HG02938 (cell line): ENCODE measurements around the gene PPP1R16B.
"Not testable (repeated sequence)": the region's sequence is repeated elsewhere in the genome, so short reads cannot be mapped to it uniquely, and the experiment has no call there.

Experiments
- ATAC-seq: cut with Tn5 transposase; IDR thresholded peaks from one replicate; pipeline ENCODE4 v1.9.1; 2021; ENCODE audit warnings: mild to moderate bottlenecking, moderate library complexity; ENCODE audit not compliant: unreplicated experiment

PPP1R16B gene

GRCh38 chr20:38843346-38843745 lies 37.8 kb downstream of the PPP1R16B start:
- no peak for ATAC-seq

GRCh38 chr20:38844963-38845362 lies 39.5 kb downstream of the PPP1R16B start:
- no peak for ATAC-seq

DNA sequence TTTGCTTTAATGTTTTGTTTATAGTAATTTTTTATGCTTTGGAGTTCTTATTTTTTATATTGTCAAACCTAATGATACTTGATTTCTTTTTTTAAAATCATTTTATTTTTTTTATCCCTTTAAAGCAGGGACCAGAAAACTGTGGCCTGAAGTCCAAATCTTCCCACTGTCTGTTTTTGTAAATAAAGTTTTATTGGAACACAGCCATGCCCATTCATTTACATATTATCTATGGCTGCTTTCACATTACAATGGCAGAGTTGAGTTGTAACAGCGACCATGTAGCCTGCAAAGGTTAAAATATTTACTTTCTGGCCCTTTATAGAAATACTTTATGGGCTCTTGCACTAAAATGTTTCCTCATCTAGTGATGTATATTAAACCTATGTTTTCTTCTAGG lies 42.3 kb downstream of the PPP1R16B start:
- ATAC-seq, result no peak

DNA sequence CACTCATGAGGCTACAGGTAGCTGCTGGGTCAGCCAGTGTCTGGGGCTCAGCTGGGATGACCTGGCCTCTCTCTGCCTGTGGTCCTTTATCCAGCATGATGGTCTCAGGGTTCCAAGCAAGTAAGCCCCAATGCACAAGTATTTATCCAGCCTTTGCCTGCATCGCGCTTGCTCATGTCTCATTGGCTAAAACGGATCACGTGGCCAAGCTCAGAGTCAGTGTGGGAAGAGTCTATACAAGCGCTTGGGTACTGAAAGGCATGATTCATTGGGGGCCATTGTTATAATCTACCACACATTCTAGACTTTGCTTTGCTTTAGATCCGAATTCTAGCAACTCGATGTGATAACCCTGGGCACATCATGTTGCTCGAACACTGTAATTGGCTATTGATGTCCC lies 48.3 kb downstream of the PPP1R16B start:
- no peak for ATAC-seq

GRCh38 chr20:38854654-38855066 lies 49.2 kb downstream of the PPP1R16B start:
- no peak for ATAC-seq

- ATAC-seq, result no peak
These were observed 49.9 kb downstream of the PPP1R16B start for GRCh38 chr20:38855356-38855755.

DNA sequence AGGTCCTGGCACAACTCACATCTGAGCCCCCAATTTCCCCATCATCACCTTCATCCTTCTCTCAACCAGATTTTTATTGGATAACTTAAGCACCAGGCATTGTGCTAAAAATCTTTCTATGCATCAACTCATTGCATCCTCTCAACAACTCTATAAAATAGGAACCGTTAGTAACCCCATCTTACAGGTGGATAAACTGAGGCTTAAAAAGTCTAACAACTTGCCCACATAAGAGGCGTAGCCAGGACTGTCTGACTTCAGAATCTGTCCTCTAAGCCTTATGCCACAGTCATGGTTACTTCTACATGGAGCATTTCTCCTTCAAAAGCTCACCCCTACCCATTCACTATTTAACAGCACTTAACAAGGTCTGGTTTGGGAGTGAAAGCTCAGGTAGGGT lies 51.1 kb downstream of the PPP1R16B start:
- no peak for ATAC-seq

GRCh38 chr20:38857703-38858102 lies 52.2 kb downstream of the PPP1R16B start:
- ATAC-seq, result no peak

DNA sequence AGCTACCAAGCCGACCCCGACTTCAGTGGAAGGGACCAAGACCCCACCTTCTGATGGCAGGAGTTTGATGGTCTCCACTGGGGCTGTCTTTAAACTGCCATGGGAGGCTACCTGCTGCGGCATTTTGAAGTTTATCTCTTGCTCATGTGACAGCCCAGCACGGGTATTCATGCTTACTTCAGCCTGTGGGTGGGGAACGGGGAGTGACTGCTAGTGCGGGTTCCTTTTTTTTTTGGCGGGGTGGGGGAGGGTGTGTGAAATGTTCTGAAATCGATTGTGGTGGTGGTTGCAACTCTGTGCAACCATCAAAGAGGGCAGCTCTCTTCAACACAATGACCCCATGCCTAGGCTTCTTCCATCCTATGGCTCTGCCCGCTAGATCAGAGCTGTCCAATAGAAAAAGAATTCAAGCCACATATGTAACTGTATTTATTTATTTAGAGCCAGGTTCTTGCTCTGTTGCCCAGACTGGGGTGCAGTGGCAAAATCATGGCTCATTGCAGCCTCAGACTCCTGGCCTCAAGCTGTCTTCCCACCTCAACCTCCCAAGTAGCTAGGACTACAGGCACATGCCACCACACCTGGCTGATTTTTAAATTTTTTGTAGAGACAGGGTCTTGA lies 53.7 kb downstream of the PPP1R16B start:
- no peak for ATAC-seq

DNA sequence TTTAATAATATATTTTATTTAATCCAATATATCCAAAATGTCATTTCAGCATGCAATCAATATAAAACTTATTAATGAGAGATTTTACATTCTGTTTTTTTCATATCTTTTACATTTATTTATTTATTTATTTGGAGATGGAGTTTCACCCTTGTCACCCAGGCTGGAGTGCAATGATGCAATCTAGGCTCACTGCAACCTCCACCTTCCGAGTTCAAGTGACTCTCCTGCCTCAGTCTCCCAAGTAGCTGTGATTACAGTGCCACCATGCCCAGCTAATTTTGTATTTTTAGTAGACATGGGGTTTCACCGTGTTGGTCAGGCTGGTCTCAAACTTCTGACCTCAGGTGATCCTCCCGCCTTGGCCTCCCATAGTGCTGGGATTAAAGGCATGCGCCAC lies 54.4 kb downstream of the PPP1R16B start:
- not testable (repeated sequence) for ATAC-seq

DNA sequence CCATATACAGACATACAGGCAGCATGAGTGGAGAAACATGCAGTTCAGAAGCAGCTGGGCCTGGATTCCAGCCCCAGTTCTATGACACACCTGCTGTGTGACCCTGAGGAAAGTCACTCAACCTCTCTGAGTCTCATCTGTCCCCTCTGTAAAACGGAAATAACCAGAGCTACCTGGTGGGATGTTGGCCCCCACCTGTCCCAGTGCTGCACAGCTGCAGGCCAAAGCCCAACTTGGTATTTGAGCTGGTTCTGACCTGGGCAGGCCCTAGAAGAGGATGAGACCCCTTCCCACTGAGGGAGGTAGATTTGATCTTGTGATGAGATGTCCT lies 55.5 kb downstream of the PPP1R16B start:
- no peak for ATAC-seq

- no peak for ATAC-seq
These were observed 56.7 kb downstream of the PPP1R16B start for GRCh38 chr20:38862226-38862625.

GRCh38 chr20:38863024-38863851 lies 57.7 kb downstream of the PPP1R16B start:
- peak; percentile 63 for ATAC-seq

DNA sequence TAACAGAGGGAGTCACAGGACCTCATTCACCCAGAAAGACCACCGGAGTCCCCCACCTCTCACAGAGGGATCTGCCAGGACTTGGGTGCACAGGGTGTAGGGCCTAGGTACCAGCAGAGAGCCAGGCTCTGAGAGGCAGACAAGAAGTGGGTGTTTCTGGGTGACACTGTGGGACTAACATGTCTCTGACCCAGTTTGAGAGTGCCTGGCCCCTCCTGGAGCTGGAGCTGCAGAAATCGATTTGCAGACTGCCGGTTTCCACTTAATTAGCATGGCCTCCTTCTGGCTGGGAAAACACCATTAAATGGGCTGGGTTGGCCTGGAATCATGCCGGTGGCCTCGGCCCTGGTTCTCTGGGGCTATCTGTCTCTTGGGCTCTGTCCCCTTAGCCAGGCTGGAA lies 59.2 kb downstream of the PPP1R16B start:
- no peak for ATAC-seq

GRCh38 chr20:38866265-38867061 lies 61.0 kb downstream of the PPP1R16B start:
- ATAC-seq, result no peak

DNA sequence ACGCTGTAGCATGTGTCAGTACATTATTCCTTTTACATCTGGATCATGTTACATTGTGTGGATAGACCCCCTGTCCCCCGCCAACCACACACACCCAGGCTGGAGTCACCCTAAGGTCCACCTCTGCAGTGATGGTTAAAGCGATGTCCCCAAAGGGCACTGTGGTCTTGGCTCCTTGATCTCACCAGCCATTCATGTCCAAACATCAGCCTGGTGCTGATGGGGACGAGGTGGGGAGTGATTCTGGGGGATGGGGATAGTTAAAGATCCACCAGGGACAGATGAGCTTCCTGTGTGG lies 61.5 kb downstream of the PPP1R16B start:
- no peak for ATAC-seq

DNA sequence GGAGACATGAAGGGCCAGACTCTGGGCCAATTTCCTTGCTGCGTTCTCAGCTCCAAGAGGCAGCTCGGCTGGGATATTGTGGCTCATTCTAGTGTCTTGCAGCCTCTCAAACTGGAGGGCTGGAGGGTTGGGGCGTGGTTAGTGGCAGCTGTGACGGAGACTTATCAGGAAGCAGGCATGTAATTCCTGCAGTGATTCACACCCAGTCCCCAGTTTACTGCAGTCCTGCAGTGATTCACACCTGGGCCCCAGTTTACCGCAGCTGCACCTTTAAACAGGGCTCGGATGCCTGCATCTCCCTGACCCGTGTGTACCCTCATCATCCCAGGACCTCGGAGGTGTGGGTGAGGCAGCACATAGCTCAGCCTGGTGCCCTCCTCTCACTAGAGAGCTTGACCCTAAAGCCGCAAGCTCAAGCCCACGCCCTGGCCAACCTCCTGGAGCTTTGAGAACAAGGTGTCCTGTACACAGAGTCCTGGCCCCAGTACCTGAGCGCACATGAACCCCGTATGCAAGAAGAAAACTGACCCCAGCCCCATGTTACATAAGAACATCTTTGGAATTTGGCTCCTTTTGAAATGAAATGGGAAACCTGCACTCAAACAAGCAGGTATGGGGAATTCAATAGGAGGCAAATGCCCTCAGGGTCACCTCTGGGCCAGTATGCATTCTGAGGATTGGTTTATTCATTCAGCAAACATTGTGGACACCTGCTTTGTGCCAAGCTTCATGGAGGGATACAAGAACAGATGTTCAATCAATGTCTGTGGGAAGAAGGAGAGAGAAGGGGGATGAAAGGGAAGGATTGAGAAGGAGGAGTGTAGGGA lies 65.4 kb downstream of the PPP1R16B start:
- no peak for ATAC-seq

DNA sequence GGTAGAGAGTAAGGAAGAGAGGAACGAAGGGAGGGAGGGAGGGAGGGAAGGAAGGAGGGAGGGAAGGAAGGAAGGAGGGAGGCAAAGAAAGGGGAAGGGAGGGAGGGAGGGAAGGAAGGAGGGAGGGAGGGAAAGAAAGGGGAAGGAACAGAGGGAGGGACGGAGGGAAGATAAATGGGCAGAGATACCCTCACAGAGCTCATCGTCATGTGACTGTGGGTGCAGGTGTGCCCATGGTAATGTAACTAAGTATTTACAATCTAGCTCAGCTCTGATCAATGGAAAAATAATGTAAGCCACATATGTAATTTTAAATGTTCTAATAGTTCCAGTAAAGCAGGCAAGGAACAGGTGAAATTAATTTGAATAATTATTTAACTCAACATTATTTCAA lies 66.1 kb downstream of the PPP1R16B start:
- ATAC-seq, result no peak

DNA sequence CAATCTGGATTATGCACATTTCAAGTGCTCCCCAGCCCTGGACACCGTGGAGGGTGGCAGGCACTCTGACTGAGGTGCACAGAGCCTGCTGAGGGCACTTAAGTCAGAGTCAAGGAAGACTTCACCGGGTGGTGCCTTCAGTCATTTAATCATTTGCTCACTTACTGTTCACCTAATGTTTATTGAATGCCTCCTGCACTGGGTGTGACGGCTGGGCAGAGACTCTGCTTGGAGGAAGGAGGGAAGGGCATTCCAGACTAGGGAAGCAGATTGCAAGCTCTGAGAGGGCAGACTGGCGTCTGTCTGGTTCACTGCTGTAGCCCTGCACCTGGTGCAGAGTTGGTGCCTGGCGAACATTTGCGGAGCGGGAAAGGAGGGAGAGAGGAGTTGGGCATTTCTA lies 66.5 kb downstream of the PPP1R16B start:
- ATAC-seq, result no peak

DNA sequence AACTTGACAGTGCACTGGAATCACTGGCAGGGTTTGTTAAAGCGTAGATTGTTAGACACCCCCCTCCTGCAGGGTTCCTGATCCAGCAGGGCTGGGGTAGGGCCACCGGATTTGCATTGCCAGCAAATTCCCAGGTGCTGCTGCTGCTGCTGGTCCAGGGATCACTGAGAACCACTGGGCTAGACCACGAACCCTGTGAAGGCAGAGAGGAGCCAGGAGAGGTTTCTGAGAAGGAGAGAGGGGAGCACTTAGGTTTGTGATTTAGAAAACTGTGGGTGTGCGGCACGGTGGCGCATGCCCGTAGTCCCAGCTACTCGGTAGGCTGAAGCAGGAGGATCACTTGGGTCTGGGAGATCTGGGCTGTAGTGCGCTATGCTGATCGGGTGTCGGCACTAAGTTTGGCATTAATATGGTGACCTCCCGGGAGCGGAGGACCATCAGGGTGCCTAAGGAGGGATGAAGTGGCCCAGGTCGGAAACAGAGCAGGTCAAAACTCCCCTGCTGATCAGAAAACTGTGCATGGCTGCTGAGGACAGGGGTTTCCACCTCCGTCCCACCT lies 67.1 kb downstream of the PPP1R16B start:
- ATAC-seq, result peak; percentile 0

DNA sequence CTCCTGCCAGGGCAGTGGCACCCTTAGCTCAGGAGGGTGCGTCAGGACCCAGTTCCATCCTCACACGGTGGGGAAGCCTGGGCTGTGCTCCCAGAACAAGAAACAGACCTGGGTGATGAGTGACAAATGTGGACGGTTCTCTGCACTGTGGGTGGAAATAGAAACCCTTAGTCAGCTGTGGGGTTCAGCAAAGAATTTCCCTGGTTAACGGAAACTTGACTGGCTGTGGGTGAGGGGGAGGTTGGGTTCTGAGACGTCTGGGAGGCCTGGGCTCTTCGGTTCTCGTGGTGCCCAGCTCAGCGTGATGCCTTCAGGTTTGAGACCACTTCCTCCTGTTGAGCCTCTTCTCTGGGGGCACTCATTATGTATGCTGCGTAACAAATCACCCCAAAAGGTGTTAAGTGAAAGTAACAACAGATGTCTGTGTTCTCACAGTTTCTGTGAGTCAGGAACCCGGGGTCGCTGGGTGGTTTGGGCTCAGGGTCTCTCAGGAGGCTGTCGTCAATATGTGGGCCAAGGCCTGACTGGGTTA lies 67.6 kb downstream of the PPP1R16B start:
- peak; percentile 58 for ATAC-seq
